K562 treated with DMSO at 1 percent for 4 hours (cell line): ENCODE results near the gene PDE4D. TPM values are rescaled to one million over a fixed set of nuclear protein-coding genes. Genes with fewer than 3 reads are reported as not detected.

ENCODE experiments used
- total RNA-seq: library from RNA; unstranded; fragments of 300-600 nt; gene quantifications from 2 replicates; pipeline ENCODE4 v1.2.3, GENCODE V29; 2022; ENCODE audit not compliant: insufficient read depth

The PDE4D gene
- total RNA-seq: not detected in 2 replicates

DNA sequence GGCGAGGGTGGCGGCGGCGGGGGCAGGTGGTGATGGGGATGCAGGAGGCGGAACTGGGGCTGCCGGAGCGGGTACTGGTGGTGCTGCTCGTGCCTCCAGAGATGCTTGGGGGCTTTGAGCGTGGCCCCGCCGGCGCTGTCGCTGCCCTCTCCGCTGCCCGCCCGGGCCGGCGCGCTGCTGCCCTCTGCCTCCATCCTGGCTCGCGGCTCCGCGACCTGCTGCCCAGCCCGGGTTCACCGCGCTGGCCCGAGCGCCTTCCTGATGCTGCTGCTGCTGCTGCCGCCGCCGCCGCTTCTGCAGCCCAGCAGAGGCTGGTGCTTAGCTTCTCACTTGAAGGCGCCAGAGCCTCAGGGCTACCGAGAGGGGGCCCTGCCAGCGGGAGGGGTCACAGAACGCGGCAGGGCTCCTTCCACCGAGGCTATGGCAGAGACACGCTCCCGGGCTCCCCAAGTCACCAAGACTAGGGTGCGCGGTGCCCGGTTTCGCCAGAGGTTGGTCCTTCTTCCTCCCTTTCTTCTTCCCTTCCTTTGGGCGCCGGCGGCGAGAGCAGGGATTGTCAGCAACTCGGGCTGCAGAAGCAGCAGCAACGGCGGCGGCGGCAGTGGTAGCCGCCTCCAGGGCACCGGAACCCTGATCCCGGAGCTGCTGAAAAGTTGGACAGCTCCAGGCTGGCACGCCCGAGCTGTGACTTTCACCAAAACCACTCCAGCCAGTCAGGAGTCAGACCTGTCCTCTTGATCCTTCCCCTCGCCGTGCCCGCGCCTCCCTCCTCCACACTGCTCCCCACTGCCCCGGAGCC, at the start of gene PDE4D:
Gene PDE4D (minus strand): TSS at position 298 of the 799 bp plus-strand sequence.

